Measurements from ENCODE around the gene STAU1.
"Not testable (repeated sequence)": the region's sequence is repeated elsewhere in the genome, so short reads cannot be mapped to it uniquely, and the experiment has no call there.

The STAU1 gene

GRCh38 chr20:49187851-49188641, at the start of gene STAU1:
TSS of gene STAU1 (minus strand) at chr20:49188334. CDS start at chr20:49166201, 22,133 bp downstream.
- peak; percentile 81 to 84 for DNase-seq (ENCODE audit: low read depth in 2 of 2, low spot score in 1 of 2)

GRCh38 chr20:49237531-49237930, 49.4 kb upstream of the STAU1 start:
- DNase-seq (ENCODE audit: low read depth in 2 of 2, low spot score in 1 of 2): no peak

- no peak for DNase-seq (ENCODE audit: low read depth in 2 of 2, low spot score in 1 of 2)
Observed at GRCh38 chr20:49236301-49236700, 48.2 kb upstream of the STAU1 start.

- no peak for DNase-seq (ENCODE audit: low read depth in 2 of 2, low spot score in 1 of 2)
Observed at GRCh38 chr20:49234831-49235230, 46.7 kb upstream of the STAU1 start.

- DNase-seq (ENCODE audit: low read depth in 2 of 2, low spot score in 1 of 2): no peak
Observed at GRCh38 chr20:49233226-49233625, 45.1 kb upstream of the STAU1 start.

- no peak for DNase-seq (ENCODE audit: low read depth in 2 of 2, low spot score in 1 of 2)
Observed at GRCh38 chr20:49231471-49231870, 43.3 kb upstream of the STAU1 start.

GRCh38 chr20:49230561-49231133, 42.5 kb upstream of the STAU1 start:
- DNase-seq (ENCODE audit: low read depth in 2 of 2, low spot score in 1 of 2): no peak

GRCh38 chr20:49230021-49230420, 41.9 kb upstream of the STAU1 start:
- DNase-seq (ENCODE audit: low read depth in 2 of 2, low spot score in 1 of 2): no peak

- no peak for DNase-seq (ENCODE audit: low read depth in 2 of 2, low spot score in 1 of 2)
Observed at GRCh38 chr20:49229381-49229780, 41.2 kb upstream of the STAU1 start.

- DNase-seq (ENCODE audit: low read depth in 2 of 2, low spot score in 1 of 2): no peak
Observed at GRCh38 chr20:49228676-49229075, 40.5 kb upstream of the STAU1 start.

- DNase-seq (ENCODE audit: low read depth in 2 of 2, low spot score in 1 of 2): no peak
Observed at GRCh38 chr20:49225896-49226295, 37.8 kb upstream of the STAU1 start.

GRCh38 chr20:49219924-49220831, 32.0 kb upstream of the STAU1 start:
- no peak for DNase-seq (ENCODE audit: low read depth in 2 of 2, low spot score in 1 of 2)

GRCh38 chr20:49219091-49219923, 31.2 kb upstream of the STAU1 start, which contains the start of gene DDX27:
TSS of gene DDX27 (plus strand) at chr20:49219416. CDS start at chr20:49219449, 33 bp downstream.
- peak; percentile 93 to 94 for DNase-seq (ENCODE audit: low read depth in 2 of 2, low spot score in 1 of 2)

GRCh38 chr20:49218739-49219090, 30.6 kb upstream of the STAU1 start:
- DNase-seq (ENCODE audit: low read depth in 2 of 2, low spot score in 1 of 2): not testable (repeated sequence)

GRCh38 chr20:49216991-49217578, 29.0 kb upstream of the STAU1 start:
- DNase-seq (ENCODE audit: low read depth in 2 of 2, low spot score in 1 of 2): peak; percentile 90 to 95

- no peak for DNase-seq (ENCODE audit: low read depth in 2 of 2, low spot score in 1 of 2)
Observed at GRCh38 chr20:49215232-49215631, 27.1 kb upstream of the STAU1 start.

GRCh38 chr20:49214571-49214970, 26.4 kb upstream of the STAU1 start:
- DNase-seq (ENCODE audit: low read depth in 2 of 2, low spot score in 1 of 2): no peak

- DNase-seq (ENCODE audit: low read depth in 2 of 2, low spot score in 1 of 2): no peak
Observed at GRCh38 chr20:49210757-49211110, 22.6 kb upstream of the STAU1 start.

GRCh38 chr20:49210101-49210756, 22.1 kb upstream of the STAU1 start:
- DNase-seq (ENCODE audit: low read depth in 2 of 2, low spot score in 1 of 2): no peak

- no peak for DNase-seq (ENCODE audit: low read depth in 2 of 2, low spot score in 1 of 2)
Observed at GRCh38 chr20:49207076-49207475, 18.9 kb upstream of the STAU1 start.

Data from stimulated activated CD8-positive, alpha-beta memory T cell treated with anti-CD3 and anti-CD28 coated beads, Interleukin-4, amount 100 ng/mL, for 1 hour (primary cell).